Measurements from ENCODE around the gene SERTAD3.
"Not testable (repeated sequence)": the region's sequence is repeated elsewhere in the genome, so short reads cannot be mapped to it uniquely, and the experiment has no call there.

The SERTAD3 gene, protein sequence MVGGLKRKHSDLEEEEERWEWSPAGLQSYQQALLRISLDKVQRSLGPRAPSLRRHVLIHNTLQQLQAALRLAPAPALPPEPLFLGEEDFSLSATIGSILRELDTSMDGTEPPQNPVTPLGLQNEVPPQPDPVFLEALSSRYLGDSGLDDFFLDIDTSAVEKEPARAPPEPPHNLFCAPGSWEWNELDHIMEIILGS

DNA sequence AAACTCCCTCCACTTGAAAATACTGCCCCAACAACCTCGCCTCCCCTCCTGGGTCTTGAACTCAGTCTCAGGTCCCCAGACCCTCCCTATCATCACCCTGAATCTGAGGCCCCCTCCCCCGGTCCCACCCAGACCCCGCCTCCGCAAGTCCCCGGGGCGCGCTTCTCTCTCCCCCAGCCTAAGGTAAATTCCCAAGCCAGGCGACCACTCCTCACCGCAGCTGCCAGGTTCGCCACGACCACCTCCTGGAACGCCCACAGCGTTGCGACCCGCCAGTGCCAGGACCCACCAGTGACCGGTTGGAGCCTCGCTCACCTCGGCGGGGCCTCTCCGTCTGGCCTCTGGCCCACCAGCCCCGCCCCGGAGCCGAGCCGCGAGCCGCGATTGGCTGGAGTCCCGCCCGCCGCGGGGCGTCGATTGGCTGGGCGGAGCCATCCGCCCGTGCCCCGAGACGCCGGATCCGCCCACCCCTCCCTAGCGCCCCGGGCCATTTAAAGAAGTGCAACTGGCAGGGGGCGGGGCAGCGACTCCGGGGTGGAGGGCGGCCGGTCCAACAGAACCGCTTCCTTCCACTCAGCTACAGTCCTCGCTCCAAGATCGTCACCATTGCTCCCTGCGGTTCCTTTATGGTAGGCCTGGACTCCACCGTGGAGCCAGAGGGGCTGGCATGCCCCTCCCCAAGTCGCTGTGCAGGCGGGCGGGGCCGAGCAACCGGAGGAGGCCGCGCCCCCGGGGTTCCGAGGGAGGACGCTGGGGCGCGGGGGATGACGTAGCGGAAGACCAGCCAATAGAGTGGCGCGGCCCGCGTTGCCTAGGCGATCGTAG, at the start of gene SERTAD3:
TSS of gene SERTAD3 (minus strand) at position 336 of the 825 bp plus-strand sequence. CDS start 2,255 bp downstream, outside the sequence.
- peak; percentile 91 for DNase-seq (ENCODE audit: low read depth)

DNA sequence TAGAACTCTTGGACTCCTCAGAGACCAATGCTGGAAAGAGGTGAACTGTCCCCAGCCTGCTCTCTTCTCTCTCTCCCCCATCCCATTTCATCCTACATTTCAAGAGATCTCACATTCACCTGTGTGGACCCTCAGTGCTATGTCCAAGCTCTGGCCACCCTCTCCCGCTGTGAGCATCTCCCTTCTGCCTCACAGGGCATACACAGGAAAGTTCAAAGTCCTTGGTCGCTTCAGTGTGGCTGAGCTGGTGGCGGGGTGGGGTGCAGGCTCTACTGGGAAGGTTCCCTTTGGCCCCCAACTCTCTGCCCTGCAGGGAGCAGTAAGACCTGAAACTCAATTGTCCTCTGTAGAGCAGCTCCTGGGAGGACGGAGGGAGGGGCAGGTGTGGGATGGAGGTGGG, 49.6 kb upstream of the SERTAD3 start:
- no peak for DNase-seq (ENCODE audit: low read depth)

DNA sequence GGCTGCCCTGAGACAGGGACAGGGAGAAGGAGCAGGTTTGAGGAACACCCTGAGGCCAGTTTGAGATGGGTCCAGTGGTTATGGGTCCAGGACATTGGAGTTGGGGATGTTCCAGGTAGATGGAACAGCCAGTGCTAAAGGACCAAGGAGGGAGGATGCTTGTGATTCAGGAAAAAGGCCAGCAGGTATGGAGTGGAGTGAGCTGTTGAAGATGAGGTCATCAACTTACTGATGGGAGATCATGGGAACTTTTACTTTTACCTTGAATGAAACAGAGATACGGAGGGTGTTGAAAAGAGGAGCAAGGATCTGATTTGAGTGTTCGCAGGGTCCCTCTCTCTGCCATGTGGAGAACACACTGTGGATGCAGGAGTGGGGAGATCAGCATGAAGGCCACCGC, 48.1 kb upstream of the SERTAD3 start:
- DNase-seq (ENCODE audit: low read depth): no peak

DNA sequence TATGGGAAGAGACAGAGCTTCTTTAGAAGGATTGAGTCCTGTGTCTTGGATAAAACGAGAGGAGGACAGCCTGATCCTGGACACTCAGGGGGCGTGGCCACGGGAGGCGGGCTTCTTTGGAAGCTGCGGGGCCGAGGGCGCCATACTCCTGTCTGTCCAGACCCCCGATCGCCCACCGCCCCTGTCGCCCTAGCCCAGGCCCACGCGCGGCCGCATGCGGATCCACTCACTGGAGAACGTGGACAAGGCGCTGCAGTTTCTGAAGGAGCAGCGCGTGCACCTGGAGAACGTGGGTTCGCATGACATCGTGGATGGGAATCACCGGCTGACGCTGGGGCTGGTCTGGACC, 45.7 kb upstream of the SERTAD3 start:
- no peak for DNase-seq (ENCODE audit: low read depth)

DNA sequence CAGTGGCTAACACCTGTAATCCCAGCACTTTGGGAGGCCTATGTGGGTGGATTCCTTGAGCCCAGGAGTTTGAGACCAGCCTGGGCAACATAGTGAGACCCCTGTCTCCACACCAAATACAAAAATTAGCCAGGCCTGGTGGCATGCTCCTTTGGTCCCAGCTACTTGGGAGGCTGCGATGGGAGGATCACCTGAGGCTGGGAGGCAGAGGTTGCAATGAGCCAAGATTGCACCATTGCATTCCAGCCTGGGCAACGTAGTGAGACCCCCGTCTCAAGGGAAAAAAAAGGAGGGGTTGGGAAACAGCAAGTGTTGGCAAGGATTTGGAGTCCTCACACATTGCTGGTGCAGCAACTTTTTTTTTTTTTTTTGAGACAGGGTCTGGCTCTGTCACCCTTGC, 41.9 kb upstream of the SERTAD3 start:
- DNase-seq (ENCODE audit: low read depth): no peak

DNA sequence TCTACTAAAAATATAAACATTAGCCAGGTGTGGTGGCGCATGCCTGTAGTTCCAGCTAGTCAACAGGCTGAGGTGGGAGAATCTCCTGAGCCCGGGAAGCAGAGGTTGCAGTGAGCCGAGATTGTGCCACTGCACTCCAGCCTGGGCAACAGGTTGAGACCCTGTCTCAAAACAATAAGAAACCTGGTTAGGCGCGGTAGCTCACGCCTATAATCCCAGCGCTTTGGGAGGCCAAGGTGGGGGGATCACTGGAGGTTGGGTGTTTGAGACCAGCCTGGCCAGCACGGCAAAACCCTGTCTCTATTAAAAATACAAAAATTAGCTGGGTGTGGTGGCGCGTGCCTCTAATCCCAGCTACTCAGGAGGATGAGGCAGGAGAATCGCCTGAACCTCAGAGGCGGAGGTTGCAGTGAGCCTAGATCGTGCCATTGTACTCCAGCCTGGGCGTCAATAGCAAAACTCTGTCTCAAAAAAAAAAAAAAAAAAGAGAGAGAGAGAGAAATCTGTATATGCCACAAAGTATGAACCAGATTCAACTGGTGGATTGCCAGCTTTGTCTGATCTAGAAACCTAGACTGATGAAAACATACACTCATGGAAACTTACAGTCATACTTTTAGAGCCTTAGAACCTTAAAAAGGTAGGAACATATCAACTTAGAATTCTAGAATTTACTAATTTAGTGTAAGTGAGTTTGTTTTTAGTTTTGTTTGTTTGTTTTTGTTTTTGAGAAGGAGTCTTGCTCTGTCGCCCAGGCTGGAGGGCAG, 31.9 kb upstream of the SERTAD3 start:
- not testable (repeated sequence) for DNase-seq (ENCODE audit: low read depth)

DNA sequence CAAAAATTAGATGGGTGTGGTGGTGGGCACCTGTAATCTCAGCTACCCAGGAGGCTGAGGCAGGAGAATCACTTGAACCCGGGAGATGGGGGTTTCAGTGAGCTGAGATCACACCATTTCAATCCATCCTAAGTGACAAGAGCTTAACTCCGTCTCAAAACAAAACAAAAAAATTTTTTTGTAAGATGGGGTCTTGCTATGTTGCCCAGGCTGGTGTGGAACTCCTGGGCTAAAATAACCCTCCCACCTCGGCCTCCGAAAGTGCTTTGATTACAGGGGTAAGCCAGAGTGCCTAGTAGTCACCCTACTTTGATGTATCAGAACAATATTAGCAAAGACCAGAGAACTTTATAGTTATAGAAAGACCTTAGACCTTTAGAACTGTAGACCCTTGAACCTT, 30.6 kb upstream of the SERTAD3 start:
- no peak for DNase-seq (ENCODE audit: low read depth)

DNA sequence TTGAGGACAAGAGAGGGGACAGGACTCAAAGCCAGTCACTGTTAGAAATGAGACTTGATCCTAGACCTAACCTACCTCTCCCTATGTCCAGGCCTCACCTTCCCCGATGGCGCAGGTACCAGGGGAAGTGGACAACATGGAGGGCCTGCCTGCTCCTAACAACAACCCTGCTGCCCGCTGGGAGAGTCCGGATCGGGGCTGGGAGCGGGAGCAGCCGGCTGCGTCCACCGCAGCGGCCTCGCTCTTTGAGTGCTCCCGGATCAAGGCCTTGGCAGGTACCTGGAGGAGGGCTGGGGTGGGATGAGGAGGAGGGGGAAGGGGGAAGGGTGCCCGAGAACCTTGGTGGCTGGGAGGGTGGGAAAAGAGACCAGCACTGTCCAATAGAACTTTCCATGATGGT, 28.4 kb upstream of the SERTAD3 start:
- DNase-seq (ENCODE audit: low read depth): no peak

DNA sequence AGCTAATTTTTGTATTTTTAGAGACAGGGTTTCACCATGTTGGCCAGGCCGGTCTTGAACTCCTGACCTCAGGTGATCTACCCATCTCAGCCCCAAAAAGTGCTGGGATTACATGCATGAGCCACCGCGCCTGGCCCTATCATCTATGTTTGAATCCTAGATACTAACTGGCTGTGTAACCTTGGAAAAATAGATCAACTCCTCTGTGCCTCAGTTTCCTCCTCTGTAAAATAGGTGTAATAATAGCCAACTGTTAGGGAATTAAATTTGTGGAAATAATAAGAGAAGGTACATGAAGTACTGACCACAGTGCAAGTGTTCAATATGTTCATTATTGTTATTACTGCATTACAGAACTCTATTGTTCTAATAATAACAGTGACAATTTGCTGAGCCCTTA, 27.0 kb upstream of the SERTAD3 start:
- no peak for DNase-seq (ENCODE audit: low read depth)

DNA sequence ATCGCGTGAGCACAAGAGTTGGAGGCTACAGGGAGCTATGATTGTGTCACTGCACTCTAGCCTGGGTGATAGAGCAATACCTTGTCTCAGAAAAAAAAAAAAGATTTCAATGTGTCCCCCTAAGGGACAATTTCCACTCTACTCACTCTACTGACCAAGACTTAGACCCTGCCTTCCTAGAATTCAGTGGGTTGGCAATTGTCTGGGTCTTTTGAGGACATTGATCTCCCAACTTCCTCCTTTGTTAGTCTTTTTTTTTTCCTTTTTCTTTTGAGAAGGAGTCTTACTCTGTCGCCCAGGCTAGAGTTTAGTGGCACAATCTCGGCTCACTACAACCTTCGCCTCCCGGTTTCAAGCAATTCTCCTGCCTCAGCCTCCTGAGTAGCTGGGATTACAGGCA, 24.9 kb upstream of the SERTAD3 start:
- no peak for DNase-seq (ENCODE audit: low read depth)

DNA sequence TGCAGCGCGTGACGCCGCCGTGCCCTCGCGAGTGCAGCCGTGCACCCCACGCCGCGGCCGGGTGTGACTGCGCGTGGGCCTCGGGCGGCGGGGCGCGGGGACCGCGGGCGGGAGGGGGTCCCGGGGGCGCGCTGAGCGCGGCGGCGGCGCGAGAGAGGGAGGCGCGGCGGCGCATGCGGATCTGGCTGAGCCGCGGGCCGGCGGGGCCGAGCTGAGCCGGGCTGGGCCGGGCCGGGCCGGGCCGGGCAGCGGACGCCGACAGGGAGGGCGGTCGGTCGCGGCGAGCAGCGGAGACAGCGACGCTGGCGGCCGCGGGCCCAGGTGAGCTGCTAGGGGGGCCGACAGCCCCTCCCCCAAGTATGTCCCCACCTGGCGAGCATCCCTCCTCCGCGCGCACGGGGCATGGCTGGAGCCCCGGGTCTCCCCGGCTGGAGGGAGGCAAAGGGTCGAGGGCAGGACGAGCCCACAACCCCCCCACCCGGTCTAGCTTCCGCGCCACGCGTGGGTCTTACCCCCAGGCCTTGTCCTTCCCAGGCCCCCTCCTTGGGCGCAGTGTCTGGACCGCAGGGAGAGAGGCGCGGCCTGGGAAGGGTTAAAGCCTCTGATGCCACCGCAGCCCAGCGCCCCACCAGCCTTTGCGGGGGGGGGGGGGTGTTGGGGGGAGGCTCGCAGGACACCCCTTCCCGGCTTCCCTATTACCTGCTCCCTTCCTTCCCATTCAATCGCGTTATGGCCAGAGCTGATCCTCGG, 23.0 kb upstream of the SERTAD3 start, which contains the start of gene SPTBN4:
TSS of gene SPTBN4 (plus strand) at position 17 of the 750 bp plus-strand sequence. CDS start 5,621 bp downstream, outside the sequence.
- no peak for DNase-seq (ENCODE audit: low read depth)

DNA sequence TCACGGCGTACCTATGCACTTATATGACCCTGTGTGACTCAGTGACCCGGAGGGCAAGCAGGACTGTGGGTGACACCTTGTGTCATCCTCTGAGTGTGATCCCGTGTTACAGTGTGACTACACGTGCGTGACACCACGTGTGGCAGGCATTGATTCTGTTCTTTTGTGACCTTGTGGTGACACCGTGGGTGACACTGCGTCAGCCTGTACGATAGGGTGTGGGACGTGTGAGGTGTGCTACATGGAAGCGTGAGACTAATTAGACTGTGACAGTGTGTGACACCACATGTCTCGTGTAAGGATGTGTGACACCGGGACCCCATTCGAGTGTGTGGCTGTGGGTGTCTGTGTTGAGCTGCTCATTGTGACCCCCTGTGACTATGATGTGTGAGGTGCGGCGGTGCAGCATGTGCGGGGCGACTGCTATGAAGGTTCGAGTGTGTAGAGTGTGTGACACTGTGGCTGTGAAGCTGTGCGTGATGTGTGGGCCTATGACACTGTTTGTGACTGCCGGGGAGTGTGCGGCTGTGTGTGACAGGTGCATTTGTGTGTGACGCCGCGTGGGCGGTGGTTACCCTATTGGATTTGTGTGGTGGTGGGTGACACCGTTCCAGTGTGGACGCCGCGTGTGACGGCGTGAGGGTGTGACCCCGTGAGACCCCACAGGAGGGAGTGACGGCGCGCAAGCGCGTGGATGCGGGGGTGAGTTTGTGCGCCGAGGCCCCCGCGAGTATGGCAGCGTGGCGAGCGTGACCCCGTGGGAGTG, 22.3 kb upstream of the SERTAD3 start:
- DNase-seq (ENCODE audit: low read depth): peak; percentile 43

DNA sequence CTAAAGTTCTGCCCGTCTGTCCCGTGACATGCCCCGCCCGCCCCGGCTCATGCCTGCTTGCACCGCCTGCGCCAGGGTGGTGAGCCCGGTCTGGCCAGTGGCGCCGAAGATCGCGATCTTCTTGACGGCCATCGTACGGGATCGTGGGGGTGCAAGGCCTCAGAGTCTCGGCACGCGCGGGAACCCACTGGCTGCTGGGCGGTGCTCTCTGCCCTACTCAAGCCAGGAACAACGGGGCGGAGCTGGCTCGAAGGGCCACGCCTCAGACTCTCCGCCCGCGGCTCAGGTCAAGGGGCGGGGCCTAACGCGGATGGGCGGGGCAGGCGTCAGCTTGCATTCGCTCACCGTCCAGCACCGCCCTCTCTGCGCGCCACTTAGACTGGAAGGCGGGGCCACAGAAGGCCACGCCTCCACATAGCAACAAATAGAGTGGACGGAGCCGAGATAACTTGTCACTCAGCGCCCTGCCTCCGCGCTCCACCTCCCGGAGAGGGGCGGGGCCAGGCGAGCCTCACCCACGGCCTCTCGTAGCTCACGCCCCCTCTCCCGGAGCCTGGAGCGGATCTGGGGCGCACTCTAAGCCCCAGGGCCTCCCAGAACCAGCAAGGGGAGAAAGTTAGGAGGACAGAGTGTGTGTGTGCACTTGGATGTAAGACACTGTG, 21.6 kb upstream of the SERTAD3 start, which contains the start of gene BLVRB:
TSS of gene BLVRB (minus strand) at position 189 of the 662 bp plus-strand sequence. CDS start at position 132, 57 bp downstream.
- peak; percentile 99 for DNase-seq (ENCODE audit: low read depth)

DNA sequence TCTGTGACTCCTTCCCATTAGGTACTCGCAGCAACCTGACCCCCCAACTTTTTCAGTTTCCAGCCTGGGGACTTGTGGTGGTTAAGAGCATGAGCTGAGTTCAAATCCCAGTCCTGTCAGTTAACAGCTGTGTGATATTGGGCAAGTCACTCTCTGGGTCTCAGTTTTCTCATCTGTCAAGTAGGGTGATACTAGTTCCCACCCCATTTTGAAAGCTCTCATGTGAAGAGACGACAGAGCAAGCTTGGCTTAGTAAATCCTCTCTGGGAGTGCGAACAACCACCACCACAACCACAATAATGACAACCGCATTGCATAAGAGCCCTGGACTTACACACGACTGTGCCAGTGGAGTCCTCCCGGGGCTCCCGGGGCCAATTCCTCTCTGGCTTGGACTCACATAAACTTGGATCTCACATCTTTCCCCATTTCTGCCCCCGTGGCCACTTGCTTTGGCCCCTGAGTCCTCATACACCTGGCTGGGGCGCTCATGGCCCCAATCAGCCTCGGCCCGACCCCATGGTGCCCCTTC, 21.0 kb upstream of the SERTAD3 start:
- DNase-seq (ENCODE audit: low read depth): no peak

DNA sequence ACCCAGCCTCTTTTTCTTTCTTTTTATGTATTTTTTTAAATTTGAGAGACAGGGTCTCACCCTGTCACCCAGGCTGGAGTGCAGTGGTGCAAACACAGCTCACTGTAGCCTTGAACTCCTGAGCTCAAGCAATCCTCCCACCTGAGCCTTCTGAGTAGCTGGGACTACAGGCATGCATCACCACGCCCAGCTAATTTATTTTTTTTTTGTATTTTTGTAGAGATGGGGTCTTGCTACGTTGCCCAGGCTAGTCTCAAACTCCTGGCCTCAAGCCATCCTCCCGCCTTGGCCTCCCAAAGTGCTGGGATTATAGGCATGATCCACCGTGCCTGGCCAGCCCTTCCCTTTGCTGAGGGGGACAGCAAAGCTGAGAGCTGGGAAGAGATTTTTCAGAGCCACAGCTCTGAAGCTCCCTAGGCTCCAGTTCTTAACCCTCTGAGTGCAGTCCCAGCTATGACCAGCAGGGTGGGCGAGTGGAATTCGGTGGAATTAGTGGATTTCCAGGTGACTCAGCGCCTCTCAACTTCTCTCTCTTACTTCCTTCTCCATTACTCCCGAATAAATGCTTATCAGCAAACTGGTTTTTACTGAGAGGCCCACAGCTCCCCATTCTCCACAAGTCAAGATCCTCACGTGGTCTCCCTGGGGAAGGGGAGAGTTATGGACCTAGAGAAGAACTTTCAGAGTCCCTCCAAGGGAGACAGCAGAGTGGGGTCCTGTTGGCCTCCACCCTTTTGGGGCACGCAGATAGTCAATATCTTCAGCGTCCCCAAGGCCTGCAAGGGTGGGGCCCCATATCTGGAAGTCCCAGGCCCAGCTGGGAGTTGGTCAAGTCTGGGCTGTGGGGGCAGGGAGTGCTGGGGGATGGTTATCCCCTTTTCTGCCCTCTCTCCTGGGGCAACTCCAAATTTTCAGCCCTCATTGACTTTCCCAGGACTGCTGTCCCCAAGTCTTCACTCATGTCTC, 20.2 kb upstream of the SERTAD3 start:
- DNase-seq (ENCODE audit: low read depth): peak; percentile 40

DNA sequence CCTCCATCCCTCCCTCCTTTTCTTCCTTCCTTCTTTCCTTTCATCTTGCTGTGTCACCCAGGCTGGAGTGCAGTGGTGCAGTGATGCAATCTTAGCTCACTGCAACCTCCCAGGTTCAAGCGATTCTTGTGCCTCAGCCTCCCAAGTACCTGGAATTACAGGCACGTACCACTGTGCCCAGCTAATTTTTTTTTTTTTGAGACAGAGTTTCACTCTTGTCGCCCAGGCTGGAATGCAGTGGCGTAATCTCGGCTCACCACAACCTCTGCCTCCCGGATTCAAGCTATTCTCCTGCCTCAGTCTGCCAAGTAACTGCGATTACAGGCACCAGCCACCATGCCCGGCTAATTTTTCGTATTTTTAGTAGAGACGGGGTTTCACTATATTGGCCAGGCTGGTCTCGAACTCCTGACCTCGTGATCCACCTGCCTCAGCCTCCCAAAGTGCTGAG, 19.5 kb upstream of the SERTAD3 start:
- DNase-seq (ENCODE audit: low read depth): not testable (repeated sequence)

DNA sequence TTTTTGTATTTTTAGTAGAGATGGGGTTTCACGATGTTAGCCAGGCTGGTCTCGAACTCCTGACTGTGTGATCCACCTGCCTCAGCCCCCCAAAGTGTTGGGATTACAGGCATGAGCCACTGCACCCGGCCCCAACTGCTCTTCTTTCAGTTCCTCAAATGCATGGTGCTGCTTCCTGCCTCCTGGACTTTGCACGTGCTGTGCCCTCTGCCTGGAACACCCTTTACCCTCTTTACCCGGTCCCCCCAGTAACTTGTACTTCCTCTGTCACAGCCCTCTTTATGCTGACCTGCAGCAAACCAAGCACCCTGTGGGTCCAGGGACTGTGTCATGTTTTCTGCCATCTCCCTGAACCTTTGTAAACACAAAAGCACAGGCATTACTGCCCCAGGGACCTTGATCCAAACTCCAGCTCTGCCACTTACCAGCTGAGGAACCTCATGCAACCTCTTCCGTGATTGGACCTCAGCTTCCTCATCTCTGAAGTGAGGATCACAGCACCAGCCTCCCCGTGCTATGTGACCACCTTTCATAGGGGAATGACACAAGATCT, 17.6 kb upstream of the SERTAD3 start:
- DNase-seq (ENCODE audit: low read depth): no peak

DNA sequence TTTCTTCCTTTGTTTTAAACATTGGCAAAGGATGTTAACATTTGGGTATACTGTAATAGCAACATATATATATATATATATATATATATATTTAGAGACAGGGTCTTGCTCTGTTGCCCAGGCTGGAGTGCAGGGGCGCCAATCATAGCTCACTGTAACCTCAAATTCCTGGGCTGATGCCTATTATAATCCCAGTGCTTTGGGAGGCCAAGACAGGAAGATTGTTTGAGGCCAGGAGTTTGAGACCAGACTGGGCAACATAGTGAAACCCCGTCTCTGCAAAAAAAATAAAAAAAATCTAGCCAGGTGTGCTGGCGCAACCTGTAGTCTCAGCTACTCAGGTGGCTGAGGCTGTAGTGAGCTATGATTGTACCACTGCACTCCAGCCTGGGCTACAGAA, 16.1 kb upstream of the SERTAD3 start:
- DNase-seq (ENCODE audit: low read depth): no peak

DNA sequence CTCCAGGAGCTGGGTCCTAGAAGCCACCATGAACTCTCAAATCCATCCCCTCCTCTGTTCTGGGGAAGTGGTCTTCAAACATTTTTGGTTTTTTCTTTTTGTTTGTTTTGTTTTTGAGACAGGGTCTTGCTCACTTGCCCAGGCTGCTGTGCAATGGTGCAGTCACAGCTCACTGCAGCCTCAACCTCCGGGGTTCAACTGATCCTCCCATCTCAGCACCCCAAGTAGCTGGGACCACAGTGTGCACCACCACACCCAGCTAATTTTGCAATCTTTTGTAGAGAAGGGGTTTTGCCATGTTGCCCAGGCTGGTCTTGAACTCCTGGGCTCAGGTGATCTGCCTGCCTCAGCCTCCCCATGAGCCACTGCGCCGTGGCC, 14.5 kb upstream of the SERTAD3 start:
- no peak for DNase-seq (ENCODE audit: low read depth)
